ENCODE data around the gene SNX25.

GRCh38 chr4:185246453-185246852 lies 37.1 kb downstream of the SNX25 start:
- TF ChIP-seq GATA2 (IDR thresholded peaks at IDR 0.05; ENCODE audit: low read depth, low read length) = no peak
- TF ChIP-seq GATA3 (IDR thresholded peaks at IDR 0.05; ENCODE audit: low read depth, low read length) = no peak
